ENCODE data around the gene DTYMK.
A peak's percentile ranks its signal among the peaks of the same experiment; 100 is the strongest.

DTYMK gene

GRCh38 chr2:241645915-241646645 lies 40.5 kb downstream of the DTYMK start:
- no peak for DNase-seq

GRCh38 chr2:241645056-241645914 lies 41.3 kb downstream of the DTYMK start:
- no peak for DNase-seq

- DNase-seq = no peak
Observed at GRCh38 chr2:241641631-241642030, 45.0 kb downstream of the DTYMK start.

GRCh38 chr2:241640165-241640795 lies 46.3 kb downstream of the DTYMK start:
- DNase-seq = no peak

GRCh38 chr2:241639385-241639784 lies 47.2 kb downstream of the DTYMK start:
- no peak for DNase-seq

- DNase-seq = no peak
Observed at GRCh38 chr2:241638940-241639339, 47.7 kb downstream of the DTYMK start.

GRCh38 chr2:241637795-241638660 lies 48.6 kb downstream of the DTYMK start:
- no peak for DNase-seq

GRCh38 chr2:241637018-241637794 lies 49.4 kb downstream of the DTYMK start, which contains the start of the genes ATG4B and THAP4:
TSS of gene ATG4B (plus strand) at chr2:241637693. CDS start at chr2:241637715, 22 bp downstream.
TSS of gene THAP4 (minus strand) at chr2:241637158. CDS start at chr2:241637017, 141 bp downstream.
- DNase-seq = peak; percentile 75

GRCh38 chr2:241636182-241637017 lies 50.2 kb downstream of the DTYMK start:
- no peak for DNase-seq

GRCh38 chr2:241635756-241636155 lies 50.9 kb downstream of the DTYMK start:
- no peak for DNase-seq

GRCh38 chr2:241633561-241633960 lies 53.1 kb downstream of the DTYMK start:
- no peak for DNase-seq

- peak; percentile 89 for DNase-seq
Observed at GRCh38 chr2:241632478-241633325, 53.9 kb downstream of the DTYMK start.

GRCh38 chr2:241629762-241630435 lies 56.7 kb downstream of the DTYMK start:
- DNase-seq = no peak

GRCh38 chr2:241627675-241628074 lies 58.9 kb downstream of the DTYMK start:
- no peak for DNase-seq

Measured in NCI-H510A (cell line).